ENCODE data around the gene DCTN5.

DCTN5 gene

DNA sequence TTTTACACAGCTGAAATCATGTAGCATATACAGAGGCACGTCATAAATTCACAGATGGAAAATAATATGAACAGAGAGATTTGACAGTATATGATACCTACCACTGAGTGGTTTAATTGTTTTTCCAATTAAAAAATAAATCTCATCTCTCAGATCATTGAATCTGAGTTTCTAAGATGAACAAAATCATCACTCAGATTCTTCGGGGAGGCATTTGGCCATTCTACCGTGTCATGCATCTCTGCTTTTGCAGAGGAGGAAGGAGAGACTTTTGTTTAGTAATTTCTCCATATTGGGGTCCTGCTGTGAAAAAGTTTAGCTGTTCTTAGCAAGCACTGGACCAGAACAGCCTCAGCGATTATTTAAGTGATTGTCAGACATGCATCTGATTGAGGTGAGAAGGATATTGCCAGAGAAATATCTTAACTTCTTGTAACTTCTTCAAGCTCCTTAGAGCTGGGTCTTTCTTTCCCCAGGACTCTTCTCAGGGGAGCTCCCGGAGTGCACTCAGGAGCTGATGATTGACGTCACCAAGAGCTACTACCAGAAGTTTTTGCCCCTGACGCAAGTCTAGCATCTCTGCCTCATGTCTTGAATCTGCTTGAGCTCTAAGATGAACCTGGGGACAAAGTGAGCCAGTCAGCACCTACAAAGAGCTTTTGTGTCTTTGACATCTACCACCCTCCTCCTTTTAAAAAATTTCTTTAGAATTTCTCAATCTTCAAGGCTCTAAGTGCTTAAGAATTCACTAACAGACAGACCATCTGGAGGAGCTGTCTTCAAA lies 25.5 kb downstream of the DCTN5 start:
- DNase-seq: no peak

DNA sequence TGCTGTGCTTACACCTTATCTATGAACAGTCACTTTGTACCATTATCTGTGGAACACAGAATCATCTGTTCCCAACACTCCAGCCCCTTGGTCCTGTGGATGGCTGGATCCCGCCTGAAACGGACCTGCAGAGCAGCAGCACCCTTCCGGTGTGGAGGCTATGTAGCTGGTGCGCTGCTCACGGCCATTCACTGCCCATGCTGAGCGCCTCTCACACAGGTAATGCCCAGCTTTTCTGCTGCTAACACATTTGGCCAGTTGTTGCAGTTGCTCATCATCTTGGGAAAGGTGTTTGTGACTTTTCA lies 26.0 kb downstream of the DCTN5 start:
- DNase-seq: no peak

DNA sequence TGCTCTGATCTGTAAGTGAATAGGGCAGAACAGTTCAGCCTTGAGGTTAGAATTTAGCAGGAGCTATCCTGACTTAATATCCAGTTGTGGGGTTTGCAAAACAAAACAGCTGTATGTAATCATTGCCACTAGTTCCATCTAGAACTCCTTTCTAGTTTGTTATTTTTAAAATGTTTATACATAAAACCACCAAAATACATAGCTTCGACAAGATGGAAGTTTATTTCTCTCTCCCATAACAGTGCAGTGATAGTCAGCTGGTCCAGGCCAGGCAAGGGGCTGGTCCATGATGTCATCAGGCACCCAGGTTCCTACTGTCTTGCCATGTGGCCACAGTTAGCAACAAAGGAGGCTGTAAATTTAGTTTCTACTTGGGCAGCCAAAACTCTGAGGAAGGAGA lies 27.0 kb downstream of the DCTN5 start:
- no peak for DNase-seq

DNA sequence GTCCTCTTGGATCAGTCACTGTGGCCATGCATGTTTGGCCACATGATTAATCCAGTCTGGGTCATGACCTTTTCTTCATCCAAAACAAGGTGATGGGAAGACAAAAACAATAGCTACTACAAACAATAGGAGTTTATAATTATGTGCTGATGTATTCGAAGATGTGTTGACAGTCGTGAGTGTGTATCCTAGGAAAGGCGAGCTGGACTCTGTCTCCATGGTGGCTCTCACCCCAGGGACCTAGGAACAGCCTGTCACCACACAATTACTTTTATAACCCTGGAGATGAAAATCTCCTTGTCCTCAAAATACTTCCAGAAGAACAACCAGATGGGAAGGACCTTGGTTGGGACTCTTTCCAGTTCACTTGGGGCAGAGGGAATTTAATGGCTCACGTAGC lies 27.6 kb downstream of the DCTN5 start:
- no peak for DNase-seq

DNA sequence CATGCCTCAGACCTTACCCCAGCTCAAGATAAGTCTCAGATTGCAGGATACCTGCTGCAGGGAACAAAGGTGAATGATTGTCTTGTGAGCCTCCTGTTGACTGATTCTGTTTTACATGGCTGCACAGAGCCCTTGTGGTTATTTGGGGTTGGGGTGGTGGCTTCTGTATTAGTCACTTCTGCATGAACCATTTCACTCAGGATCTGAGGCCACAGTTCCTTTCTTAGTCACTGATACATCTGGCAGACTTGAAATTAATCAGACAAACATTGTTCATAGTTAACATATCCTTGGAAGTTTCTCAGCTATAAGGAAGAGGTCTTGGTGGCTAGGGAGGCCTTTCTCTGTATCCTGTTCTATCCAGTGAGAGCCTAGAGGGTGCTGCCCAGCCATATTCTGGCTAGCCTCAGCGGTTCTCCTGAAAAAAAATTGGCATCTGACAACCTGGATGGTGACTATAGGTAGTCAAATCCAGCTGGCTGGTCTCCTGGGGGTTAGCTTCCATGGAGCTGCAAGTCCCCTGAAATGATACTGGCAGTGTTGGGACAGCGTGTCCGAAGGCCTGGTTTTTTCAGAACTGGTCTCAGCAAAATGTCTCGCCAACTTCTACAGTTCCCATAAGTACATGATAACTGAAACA lies 29.0 kb downstream of the DCTN5 start:
- no peak for DNase-seq

DNA sequence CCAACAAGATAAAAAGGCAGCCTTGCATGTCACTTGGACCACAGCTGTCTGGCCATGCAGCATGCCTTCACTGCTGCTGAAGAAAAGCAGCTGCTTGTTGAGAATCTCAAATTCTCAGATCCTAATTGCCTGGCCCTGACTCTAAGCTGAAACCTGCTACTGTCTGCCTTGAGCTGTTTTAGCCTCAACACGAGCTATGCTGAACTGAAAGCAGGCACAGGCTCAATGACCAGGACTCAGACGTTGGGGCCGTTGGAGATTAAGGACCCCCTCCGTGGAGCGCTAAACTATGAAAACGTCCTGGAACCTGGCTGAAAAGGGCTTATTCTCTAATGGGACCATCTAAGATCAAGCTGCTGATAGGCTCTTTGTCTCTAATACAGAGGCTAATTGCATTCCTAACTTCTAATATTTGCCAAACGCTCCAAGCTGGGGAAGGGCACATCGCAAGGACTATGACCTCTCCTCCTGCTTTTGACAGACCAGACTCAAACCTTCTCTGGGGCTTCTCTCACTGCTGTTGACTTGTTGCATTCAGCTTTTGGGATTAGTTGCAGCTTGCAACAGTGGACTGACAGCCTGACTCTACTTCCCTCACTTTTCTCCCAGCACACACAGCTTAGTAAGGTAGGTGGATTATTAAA lies 32.8 kb downstream of the DCTN5 start:
- no peak for DNase-seq

DNA sequence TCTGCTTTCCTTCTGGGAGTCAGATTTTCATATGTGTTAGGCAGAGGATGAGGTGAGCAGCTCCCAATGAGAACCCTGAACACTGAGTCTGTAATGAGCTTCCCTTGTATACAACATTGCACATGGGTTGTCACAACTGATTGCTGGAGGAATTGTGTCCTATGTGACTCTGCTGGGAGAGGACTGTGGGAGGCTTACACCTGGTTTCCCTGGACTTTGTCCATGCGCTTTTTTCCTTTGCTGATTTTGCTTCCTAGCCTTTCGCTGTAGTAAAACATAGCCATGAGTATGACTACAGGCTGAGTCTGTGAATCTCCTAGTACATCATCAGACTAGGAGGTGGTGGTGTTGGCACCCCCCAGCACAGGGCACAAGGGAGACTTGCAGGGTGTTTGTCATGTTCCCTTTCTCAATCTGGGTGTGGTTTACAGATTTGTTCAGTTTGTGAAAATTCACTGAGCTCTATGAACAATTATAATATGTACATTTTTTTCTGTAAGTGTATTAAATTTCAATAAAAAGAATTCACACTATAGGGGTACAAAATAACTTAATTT lies 35.7 kb downstream of the DCTN5 start:
- no peak for DNase-seq

DNA sequence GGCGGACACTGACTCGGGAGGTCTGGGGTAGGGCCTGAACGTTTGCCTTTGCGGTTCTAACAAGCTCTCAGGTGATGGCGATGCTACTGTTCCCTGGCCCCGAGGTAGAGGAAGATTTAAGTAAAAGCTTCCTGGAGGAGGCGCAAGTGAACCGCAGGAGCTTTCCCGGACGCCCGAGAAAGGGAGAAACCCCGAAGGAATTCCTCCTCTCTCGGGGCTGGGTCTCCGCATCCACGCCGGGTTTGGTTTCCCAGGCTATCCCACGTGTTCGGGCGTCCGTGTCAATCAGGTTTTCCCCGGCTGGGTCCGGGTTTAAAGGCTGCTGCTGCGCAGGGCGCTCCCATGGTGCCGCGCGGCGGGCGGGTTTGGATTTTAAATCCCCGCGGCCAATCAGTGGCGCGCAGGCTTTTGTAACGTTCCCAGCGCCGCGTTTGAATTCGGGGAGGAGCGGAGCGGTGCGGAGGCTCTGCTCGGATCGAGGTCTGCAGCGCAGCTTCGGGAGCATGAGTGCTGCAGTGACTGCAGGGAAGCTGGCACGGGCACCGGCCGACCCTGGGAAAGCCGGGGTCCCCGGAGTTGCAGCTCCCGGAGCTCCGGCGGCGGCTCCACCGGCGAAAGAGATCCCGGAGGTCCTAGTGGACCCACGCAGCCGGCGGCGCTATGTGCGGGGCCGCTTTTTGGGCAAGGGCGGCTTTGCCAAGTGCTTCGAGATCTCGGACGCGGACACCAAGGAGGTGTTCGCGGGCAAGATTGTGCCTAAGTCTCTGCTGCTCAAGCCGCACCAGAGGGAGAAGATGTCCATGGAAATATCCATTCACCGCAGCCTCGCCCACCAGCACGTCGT lies 37.4 kb downstream of the DCTN5 start, which contains the start of gene PLK1:
Gene PLK1, plus strand, starts transcription at position 460 of the 844 bp plus-strand sequence. Its CDS starts 44 bp downstream, at position 504.
- no peak for DNase-seq

DNA sequence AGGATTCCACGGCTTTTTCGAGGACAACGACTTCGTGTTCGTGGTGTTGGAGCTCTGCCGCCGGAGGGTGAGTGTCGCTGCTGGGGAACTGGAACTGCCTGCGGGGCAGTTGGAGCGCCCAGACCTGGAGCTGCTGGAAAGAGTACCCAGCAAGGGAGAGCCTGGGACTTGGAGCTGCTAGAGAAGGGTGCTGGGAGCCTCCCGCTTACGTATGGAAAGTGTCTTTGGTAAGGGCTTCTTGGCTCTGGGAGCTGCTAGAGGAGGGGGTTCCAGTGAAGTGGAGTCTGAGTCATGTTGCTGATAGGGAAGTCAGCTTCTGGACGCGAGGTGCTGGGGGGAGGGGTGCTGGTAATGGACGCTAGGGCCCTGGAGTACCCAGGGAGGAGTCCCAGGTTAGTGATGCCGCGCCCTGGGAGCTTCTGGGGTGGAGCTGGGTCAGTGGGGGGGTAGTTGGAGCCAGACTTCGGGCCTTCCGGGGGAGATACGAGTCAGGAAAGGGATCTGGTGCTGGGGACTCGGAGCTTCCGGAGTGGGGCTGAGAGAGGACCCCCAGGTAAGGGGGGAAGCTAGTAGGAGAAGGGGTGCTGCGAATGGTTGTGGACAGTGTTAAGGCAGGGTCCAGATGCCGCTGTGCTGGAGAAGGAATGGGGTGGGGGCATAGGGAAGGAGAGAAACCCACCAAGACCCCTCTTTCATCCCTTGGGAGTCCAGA lies 38.2 kb downstream of the DCTN5 start:
- DNase-seq: peak; percentile 21

DNA sequence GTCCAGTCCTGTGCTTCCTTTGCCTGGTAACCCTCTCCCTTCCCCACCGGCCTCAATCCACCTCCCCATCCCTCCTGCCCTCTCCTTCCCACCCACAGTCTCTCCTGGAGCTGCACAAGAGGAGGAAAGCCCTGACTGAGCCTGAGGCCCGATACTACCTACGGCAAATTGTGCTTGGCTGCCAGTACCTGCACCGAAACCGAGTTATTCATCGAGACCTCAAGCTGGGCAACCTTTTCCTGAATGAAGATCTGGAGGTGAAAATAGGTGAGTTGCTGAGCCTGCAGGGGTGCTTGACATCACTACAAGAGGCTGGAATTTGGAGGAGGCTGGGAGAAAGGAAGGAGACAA lies 38.7 kb downstream of the DCTN5 start:
- DNase-seq: no peak

DNA sequence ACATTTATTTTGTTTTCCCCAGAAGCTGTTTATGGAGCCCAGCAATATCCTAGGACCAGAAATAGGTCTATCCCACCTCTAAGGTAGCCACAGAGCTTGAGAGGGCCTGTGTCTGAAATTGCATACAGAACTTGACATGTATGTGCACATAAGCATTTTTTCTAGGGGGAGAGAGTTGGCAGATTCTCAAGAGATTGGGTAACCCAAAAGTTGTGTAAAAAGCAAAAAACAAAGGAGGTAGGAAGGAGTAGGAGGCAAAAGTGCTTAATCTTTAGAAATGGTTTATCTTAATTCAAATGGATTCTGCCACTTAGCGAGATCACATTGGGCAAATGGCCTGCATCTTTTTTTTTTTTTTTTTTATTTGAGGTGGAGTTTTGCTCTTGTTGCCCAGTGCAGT lies 40.9 kb downstream of the DCTN5 start:
- no peak for DNase-seq

DNA sequence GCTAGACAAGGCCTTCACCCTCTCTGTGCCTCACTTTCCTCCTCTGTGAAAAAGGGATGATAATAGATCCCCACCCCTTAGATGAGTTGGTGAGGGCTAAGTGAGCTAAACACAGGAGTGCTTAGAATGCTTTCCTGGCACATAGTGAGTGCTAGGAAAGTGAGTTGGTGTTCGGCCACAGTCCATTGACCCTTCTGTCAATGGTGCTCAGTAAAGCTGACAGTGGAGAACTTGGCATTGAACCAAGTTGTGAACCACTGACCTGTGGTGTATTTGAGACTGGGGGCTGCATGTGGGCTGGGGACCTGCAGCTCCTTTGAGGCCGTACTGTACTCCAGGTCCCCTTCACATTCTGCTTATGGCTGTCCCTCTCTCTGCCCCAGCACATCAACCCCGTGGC lies 42.2 kb downstream of the DCTN5 start:
- no peak for DNase-seq

DNA sequence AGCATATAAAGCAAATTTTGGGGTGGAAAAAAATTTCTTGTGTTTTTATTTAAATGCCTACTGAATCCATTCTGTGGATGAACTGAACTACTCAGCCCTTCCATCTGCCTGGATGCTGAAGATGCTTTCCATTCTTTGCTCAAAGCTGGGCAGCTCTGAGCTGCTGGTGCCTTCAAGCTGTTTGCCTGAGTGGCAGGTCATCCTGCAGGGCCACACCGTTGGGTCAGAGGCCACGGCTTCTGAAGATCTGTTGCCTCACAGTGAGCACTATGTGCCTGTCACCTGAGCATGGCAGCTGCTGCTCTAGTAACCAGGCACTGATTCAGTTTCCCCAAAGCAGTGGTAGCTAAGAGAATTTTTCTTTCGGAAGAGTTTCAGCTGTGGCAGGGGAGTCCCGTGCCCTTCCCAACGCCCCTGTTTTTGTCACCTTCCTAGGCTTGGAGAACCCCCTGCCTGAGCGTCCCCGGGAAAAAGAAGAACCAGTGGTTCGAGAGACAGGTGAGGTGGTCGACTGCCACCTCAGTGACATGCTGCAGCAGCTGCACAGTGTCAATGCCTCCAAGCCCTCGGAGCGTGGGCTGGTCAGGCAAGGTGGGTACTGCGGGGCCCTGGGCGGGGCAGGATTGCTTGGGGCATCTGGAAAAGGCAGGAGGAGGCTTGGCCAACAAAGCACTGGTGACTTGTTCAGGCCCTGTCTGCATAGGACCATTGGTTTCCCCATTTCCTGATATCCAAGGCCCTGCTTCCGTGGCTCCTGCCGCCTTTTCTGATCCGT lies 46.0 kb downstream of the DCTN5 start:
- no peak for DNase-seq

DNA sequence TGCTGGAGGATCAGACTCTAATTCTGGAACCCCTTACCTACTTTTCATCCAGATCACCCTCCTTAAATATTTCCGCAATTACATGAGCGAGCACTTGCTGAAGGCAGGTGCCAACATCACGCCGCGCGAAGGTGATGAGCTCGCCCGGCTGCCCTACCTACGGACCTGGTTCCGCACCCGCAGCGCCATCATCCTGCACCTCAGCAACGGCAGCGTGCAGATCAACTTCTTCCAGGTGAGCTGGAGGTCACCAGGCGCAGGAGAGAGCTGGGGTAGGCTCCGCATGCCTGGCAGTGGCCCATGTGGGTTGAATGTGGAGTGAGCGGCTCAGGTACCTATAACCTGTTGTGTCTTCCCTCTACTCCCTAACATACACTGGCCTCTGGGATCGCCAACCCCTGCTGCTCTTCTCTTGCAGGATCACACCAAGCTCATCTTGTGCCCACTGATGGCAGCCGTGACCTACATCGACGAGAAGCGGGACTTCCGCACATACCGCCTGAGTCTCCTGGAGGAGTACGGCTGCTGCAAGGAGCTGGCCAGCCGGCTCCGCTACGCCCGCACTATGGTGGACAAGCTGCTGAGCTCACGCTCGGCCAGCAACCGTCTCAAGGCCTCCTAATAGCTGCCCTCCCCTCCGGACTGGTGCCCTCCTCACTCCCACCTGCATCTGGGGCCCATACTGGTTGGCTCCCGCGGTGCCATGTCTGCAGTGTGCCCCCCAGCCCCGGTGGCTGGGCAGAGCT lies 48.3 kb downstream of the DCTN5 start:
- no peak for DNase-seq

DNA sequence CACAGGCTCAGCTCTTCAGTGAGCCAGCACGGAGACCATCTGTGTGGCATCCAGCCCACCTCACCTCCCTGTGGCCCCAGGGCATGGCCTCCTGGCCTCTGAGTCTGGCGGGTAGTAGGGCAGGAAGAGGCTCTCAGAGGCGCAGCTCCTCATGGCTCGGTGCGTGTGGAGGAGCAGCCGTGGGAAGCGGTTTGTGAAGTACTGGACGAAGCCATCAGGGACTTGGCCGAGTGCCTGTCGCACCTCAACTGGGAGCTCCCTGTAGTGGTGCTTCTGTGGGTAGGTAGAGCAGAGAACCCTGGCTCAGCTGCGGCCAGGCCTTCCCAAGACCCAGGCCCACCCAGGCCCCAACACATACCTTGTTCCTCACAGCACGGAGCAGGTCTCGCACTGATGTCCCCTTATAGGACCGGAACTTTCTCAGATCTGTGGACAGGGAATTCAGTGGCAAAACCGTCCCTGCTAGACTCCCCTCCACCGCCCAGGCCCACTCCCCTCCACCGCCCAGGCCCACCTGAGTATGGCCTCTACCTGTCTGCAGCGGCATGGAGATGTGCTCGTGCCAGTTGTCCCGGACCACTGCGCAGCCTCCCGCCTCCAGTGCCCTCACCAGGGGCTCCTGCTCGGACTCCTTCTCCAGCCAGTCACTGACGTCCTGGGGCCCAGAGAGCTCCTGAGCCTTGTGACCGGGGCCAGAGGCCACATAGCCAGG lies 49.7 kb downstream of the DCTN5 start:
- no peak for DNase-seq

DNA sequence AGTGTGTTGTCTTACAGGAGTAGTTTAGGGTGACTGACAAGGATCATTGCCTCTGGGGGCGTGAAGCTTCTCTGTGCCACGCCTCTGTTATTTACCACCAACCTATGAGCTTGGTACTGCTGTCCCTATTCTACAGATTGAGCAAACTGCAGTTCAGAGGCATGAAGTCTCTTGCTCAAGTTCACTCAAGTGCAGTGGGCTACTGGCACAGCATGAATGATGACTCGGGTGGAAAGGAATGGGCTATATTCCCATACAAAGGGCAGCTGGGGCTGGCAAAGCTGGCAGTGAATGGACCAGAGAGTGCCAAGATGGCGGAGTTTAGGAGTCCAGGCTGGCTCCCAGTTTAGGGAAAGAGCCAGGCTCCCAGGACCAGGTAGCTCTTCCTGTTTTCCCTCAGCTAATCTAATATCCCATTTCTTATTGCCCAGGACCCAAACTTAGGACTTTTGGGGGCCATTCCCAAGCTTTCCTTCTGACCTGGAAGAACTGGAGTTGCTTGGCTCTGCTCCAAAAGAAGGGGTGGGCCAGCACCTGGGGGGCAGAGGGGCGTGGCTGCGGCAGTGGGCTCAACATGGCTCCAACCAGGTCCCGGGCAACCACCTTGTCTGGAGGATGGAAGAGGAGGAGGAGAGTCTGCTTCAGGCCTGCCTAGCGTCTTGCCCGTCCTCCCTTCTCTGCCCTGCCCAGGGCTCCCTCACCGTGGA lies 50.4 kb downstream of the DCTN5 start:
- no peak for DNase-seq

DNA sequence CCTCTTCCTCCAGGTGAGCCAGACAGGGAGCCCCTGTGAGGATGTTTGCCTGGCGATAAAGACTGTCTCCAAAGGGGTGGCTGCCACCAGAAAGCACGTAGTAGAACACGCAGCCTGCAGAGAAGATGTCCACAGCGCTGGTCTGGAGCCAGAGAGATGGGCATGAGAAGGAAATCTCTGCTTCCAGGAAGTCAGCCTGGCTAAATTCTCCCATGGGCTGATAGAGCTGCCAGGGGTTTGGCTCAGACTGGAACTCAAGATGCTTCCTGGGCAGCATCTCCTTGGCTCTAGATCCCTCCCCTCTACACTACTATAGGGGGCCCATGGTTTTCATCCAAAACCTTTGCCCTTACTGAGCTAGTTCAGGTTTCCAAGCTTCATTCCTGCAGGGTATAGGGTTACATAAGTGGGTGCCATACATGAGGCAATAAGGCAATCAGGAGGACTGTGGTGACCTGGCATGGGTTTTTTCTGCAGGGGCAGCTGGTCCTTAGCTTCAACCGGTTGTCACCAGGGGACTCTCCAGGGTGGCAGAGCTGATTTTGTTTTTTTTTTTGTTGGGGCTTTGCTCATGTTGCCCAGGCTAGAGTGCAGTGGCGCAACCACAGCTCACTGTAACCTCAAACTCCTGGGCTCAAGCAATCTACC lies 51.0 kb downstream of the DCTN5 start:
- DNase-seq: no peak

DNA sequence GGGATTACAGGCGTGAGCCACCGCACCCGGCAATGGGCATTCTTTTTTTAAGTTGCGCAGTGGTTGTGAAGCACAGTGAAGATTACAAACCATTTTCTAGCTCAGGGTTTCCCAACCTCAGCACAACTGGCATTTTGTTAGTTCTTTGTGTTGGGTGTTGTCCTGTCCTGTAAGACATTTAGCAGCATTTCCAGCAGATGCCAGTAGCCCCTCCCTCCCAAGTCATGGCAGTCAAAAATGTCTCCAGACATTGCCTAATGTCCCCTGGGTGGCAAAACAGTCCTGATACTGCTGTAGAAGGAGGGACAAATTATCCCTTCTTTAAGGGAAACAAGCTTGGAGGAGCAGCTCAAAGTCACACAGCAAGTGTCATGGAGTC lies 53.0 kb downstream of the DCTN5 start:
- no peak for DNase-seq

Measured in SIG-M5 (cell line).